ENCODE measurements around the gene TSPAN31. TPM values are rescaled to one million over a fixed set of nuclear protein-coding genes. Genes with fewer than 3 reads are reported as not detected.

TSPAN31 gene
- total and polyA plus RNA-seq, 9 of the 15 experiments (the other 6 are each of a cell fraction or from before 2014, with no cell fraction given) = 11.3 to 26.4 (median 14.3) TPM

GRCh38 chr12:57755454-57756372 lies 10.9 kb downstream of the TSPAN31 start (continued):
- TF ChIP-seq E2F8 (IDR thresholded peaks at IDR 0.05; ENCODE audit: low read depth, partially characterized antibody) (no peak), SMARCA4 (IDR thresholded peaks at IDR 0.05) (no peak), ZNF407 (IDR thresholded peaks at IDR 0.05; ENCODE audit: low read depth) (no peak), NRF1 (conservative IDR thresholded peaks at IDR 0.05 in 1 of 2, IDR thresholded peaks at IDR 0.05 in 1 of 2) (peak; percentile 36 to 50; a peak in 2 of 4 replicates), SIN3B (IDR thresholded peaks at IDR 0.05; ENCODE audit: low read depth) (peak; percentile 37; the same call in 1 of the 2 replicates), GATAD2A (IDR thresholded peaks at IDR 0.05) (no peak), ZNF75A (CRISPR knock-in tag; IDR thresholded peaks at IDR 0.05) (no peak), VEZF1 (CRISPR knock-in tag; IDR thresholded peaks at IDR 0.05) (peak; percentile 75), TFAM (CRISPR knock-in tag; conservative IDR thresholded peaks at IDR 0.05) (no peak), RUNX1 (IDR thresholded peaks at IDR 0.05; ENCODE audit: low read depth) (no peak), ZNF280A (IDR thresholded peaks at IDR 0.05; ENCODE audit: low read depth, partially characterized antibody) (no peak), MIER1 (IDR thresholded peaks at IDR 0.05; ENCODE audit: low read depth) (no peak)
- TF ChIP-seq, protein P1, sequence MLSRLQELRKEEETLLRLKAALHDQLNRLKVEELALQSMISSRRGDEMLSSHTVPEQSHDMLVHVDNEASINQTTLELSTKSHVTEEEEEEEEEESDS (CRISPR knock-in tag; IDR thresholded peaks at IDR 0.05) = no peak

Data from K562 (cell line).